ENCODE data around the gene STK32C. TPM values are rescaled to one million over a fixed set of nuclear protein-coding genes. Genes with fewer than 3 reads are reported as not detected.
A peak's percentile ranks its signal among the peaks of the same experiment; 100 is the strongest.

STK32C gene
- total RNA-seq, 1 donor from 2014 or later, result 69.2 TPM

- Mint-ChIP-seq H3K4me3 (ENCODE audit: unreplicated experiment) (no peak overlapping the region), H3K9me3 (ENCODE audit: unreplicated experiment) (peaks cover 9% of the 10 kb centered on the region), H3K36me3 (ENCODE audit: unreplicated experiment) (no peaks in the 10 kb centered on the region), H3K27ac (ENCODE audit: unreplicated experiment) (no peak overlapping the region), H3K4me1 (ENCODE audit: low read depth, unreplicated experiment) (peaks cover 6% of the 10 kb centered on the region), H3K27me3 (ENCODE audit: unreplicated experiment) (peaks cover 5% of the 10 kb centered on the region)
- DNase-seq, result no peak
- TF ChIP-seq CTCF (IDR thresholded peaks at IDR 0.05; ENCODE audit: partially characterized antibody, unreplicated experiment), result no peak
These were observed 139.8 kb downstream of the STK32C start for GRCh38 chr10:132167976-132168375.

- no peak for TF ChIP-seq CTCF (IDR thresholded peaks at IDR 0.05; ENCODE audit: partially characterized antibody, unreplicated experiment)
- H3K36me3 Mint-ChIP-seq (ENCODE audit: unreplicated experiment), result no peaks in the 10 kb centered on the region
- H3K27me3 Mint-ChIP-seq (ENCODE audit: unreplicated experiment), result peaks cover 2% of the 10 kb centered on the region
- H3K4me1 Mint-ChIP-seq (ENCODE audit: low read depth, unreplicated experiment), result peaks cover 7% of the 10 kb centered on the region
- H3K9me3 Mint-ChIP-seq (ENCODE audit: unreplicated experiment), result peaks cover 9% of the 10 kb centered on the region
- DNase-seq, result peak; percentile 10
- H3K4me3 Mint-ChIP-seq (ENCODE audit: unreplicated experiment), result no peak overlapping the region
- H3K27ac Mint-ChIP-seq (ENCODE audit: unreplicated experiment), result no peak overlapping the region
These were observed 140.6 kb downstream of the STK32C start for GRCh38 chr10:132167041-132167674.

- DNase-seq, result no peak
- Mint-ChIP-seq H3K36me3 (ENCODE audit: unreplicated experiment) (no peaks in the 10 kb centered on the region), H3K4me1 (ENCODE audit: low read depth, unreplicated experiment) (peaks cover 10% of the 10 kb centered on the region), H3K27ac (ENCODE audit: unreplicated experiment) (no peak overlapping the region), H3K4me3 (ENCODE audit: unreplicated experiment) (no peak overlapping the region), H3K9me3 (ENCODE audit: unreplicated experiment) (peaks cover 5% of the 10 kb centered on the region), H3K27me3 (ENCODE audit: unreplicated experiment) (no peaks in the 10 kb centered on the region)
- TF ChIP-seq CTCF (IDR thresholded peaks at IDR 0.05; ENCODE audit: partially characterized antibody, unreplicated experiment), result no peak
These were observed 141.4 kb downstream of the STK32C start for GRCh38 chr10:132166216-132166950.

GRCh38 chr10:132165416-132165980, 142.3 kb downstream of the STK32C start:
- DNase-seq, result peak; percentile 7
- Mint-ChIP-seq H3K9me3 (ENCODE audit: unreplicated experiment) (peaks cover 5% of the 10 kb centered on the region), H3K4me1 (ENCODE audit: low read depth, unreplicated experiment) (peaks cover 6% of the 10 kb centered on the region), H3K27ac (ENCODE audit: unreplicated experiment) (no peak overlapping the region), H3K36me3 (ENCODE audit: unreplicated experiment) (no peaks in the 10 kb centered on the region), H3K4me3 (ENCODE audit: unreplicated experiment) (no peak overlapping the region), H3K27me3 (ENCODE audit: unreplicated experiment) (no peaks in the 10 kb centered on the region)
- no peak for TF ChIP-seq CTCF (IDR thresholded peaks at IDR 0.05; ENCODE audit: partially characterized antibody, unreplicated experiment)

Measured in glutamatergic neuron (in vitro differentiated cells).